Renal cortical epithelial cell (primary cell): ENCODE measurements around the gene PRRG1. TPM values are rescaled to one million over a fixed set of nuclear protein-coding genes. Genes with fewer than 3 reads are reported as not detected.
A peak's percentile ranks its signal among the peaks of the same experiment; 100 is the strongest.
"Not testable (repeated sequence)": the region's sequence is repeated elsewhere in the genome, so short reads cannot be mapped to it uniquely, and the experiment has no call there.

ENCODE experiments used
- DNase-seq: peaks from one replicate; pipeline ENCODE4 v3.0.0-alpha.2; 2011; ENCODE audit warnings: low read depth
- total RNA-seq: library from RNA; depleted of rRNA; stranded (reverse); fragments of >200 nt; gene quantifications from 2 replicates; pipeline ENCODE4 v1.2.3, GENCODE V29; 2014

The PRRG1 gene
- total RNA-seq, 1 donor from 2014 or later: 83.3 TPM

- DNase-seq: peak; percentile 42
Measured at GRCh38 chrX:37378404-37378803, 29.2 kb downstream of the PRRG1 start.

DNA sequence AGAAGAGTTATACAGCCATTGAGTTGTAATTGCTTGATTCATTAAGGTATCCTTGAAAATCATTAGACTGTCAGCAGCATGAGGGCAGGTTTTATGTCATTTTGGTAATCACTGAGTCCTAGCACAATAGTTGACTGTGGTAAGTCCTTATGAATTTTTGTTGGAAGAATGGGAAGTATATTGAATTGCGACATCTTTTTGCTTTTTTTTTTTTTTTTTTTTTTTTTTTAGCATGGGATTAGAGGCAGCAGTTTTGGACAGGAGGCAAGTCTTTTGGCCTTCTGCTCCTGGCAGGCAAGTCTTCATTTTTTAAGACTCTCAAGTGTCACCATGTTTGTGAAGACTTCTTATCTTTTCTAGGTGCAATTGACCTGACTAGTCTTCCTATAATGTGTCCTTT, 29.7 kb downstream of the PRRG1 start:
- DNase-seq: no peak

DNA sequence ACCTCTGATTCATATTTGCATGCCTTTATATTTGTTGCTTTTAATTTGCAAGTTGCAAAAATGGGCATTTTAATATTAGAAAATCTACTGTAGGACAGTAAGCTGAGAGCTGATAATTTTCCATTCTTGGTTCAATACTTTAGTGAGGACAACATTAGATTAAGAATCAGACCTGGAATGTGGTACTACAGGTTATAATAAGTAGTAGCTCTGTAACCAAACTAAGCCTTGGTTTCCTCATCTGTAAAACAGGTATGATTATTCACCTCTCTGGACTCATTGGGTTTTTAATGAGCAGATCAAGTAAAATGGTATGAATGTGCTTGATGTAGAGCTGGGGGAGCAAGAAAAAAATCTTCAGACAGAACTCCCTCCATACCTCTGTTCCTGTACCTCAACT, 31.1 kb downstream of the PRRG1 start:
- no peak for DNase-seq

- DNase-seq: peak; percentile 89
Measured at GRCh38 chrX:37380924-37381323, 31.8 kb downstream of the PRRG1 start.

GRCh38 chrX:37383313-37383712, 34.1 kb downstream of the PRRG1 start:
- DNase-seq: peak; percentile 17

DNA sequence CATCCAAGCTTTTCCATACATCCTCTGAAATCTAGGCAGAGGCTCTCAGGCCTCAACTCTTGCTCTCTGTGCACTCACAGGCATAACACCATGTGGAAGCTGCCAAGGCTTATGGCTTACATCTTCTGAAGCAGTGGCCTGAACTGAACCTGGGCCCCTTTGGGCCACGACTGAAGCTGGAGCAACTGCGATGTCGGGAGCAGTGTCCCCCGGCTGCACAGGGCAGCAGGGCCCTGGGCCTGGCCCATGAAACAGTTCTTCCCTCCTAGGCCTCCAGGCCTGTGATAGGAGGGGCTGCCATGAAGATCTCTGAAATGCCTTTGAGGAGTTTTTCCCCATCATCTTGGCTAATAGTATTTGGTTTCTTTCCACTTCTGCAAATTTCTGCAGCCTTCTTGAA, 39.2 kb downstream of the PRRG1 start:
- no peak for DNase-seq

DNA sequence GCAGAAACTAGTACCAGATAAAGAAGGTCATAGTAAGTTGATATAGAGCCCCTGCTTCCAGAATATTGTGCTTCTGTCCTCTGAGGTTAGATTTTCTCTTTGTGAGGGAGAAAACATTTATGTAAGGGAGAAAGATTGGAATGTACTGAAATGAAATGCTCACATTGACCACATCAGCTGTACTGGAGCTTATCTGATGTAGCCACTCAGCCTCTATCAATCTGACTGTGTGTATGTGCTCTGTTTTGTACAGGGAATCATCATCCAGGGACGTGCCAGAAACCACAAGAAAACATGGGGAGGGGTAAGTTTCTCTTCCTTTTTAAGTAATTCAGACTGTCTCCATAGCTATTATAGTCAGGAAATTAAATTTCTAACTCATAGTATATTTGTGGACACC, 56.8 kb downstream of the PRRG1 start:
- peak; percentile 38 for DNase-seq

DNA sequence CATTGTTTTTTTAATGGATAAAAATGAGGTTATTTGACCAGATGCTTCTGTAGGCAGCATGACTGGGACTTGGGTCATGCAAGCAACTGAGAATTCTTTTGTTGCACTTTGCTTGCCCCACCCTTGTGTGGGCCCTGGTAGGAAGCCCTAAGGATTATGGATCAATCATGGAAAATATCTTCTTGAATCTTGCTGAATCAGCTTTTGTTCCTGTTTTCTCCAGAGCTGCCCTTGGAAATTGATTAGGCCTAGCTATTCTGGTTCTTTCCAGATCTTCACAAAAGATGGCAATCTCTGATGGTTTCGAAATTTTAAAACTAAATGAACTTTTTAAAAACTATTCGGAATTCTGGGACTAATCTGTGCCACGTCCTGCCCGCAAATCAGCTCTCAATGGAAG, 58.6 kb downstream of the PRRG1 start:
- DNase-seq: no peak

GRCh38 chrX:37409278-37409677, 60.1 kb downstream of the PRRG1 start:
- no peak for DNase-seq

DNA sequence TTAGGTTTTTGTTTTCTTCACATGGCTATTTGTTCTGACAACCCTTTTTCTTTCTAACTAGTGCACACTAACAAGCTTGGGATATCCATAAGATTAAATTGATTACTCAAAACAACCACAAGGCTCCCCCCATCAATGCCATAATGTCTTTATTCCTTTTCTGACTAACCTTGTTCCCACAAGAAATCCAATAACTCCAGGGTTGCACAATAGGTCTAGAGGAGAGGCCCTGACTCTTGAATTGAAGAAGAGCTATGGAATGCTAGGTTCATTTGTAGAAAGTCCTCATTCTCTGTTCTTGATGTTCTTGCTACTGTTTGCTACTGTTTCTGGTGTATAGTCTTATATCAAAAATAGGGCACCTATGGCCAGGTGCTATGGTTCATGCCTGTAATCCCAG, 71.0 kb downstream of the PRRG1 start:
- DNase-seq: peak; percentile 44

DNA sequence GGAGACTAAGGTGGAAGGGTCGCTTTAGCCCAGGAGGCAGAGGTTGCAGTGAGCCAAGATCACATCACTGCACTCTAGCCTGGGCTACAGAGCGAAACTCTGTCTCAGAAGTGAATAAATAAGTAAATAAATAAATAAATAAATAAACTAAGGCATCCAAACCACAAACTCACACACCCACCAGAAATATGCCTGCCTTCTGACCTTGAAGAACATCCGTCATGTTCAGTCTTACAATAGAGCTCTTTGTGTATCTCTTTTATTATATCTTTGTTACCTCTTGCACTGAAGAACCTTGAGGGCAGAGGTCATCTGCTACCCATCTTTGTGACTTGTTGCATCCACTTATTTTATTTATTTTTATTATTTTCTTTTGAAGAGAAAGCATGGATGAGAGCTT, 71.6 kb downstream of the PRRG1 start:
- DNase-seq: no peak

- peak; percentile 24 for DNase-seq
Measured at GRCh38 chrX:37424000-37424429, 74.9 kb downstream of the PRRG1 start.

DNA sequence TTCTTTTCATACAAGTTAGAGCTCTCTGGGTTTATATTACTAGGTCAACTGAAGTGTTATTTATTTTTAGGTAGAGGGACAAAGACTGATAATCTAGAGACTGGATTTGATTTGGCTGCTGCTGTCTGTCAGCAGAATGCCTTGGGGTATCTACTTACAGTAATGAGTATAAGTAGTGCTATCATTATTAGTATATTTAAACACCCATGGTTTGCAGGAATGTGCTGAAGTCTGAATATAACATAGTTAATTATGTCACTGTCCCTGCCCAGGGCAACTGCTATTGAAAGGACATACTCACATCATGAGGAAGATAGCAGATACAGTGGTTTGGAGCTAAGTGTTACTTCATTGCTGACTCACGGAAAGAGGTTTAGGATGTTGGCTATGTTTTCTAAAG, 76.2 kb downstream of the PRRG1 start:
- DNase-seq: no peak

DNA sequence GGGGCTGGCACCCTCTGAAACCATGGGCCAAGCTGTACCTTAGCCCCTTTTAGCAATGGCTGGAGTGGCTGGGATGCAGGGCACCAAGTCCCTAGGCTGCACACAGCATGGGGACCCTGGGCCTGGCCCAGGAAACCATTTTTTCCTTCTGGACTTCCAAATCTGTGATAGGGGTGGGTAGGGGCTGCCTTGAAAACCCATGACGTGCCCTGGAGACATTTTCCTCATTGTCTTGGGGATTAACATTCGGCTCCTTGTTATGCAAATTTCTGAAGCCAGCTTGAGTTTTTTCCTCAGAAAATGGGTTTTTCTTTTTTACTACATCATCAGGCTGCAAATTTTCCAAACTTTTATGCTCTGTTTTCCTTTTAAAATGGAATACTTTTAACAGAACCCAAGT, 79.8 kb downstream of the PRRG1 start:
- DNase-seq: not testable (repeated sequence)

DNA sequence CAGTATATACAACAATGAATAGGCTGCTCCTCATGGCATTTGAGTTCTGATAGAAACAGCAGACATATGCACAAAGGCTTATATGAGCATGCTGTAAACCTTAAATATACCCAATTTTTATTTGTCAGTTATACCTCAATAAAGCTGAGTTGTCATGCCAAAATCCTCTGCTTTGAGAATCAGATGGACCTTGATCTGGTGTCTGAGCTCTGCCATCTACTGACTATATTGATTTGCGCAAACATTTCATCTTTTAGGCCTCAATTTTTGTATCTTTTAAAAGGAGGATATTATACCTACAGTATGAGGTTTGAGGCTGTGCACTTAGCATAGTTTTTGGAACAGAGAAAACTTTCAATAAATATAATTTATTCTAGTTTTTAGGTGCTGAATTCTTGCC, 85.2 kb downstream of the PRRG1 start:
- DNase-seq: no peak

- DNase-seq: no peak
Measured at GRCh38 chrX:37437160-37437559, 88.0 kb downstream of the PRRG1 start.

DNA sequence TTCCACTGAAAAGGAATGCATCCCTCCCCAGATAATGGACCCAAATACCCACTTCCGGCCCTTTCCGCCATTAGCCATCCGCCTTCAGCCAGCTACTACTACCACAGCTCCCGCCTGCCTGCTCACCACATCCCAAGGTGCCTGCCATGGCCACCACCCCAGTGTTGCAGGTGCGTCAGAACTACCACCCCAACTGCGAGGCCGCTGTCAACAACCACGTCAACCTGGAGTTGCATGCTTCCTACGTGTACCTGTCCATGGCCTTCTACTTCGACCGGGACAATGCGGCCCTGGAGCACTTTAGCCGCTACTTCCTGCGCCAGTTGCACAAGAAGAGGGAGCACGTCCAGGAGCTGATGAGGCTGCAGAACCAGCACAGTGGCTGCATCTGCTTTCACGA, 92.2 kb downstream of the PRRG1 start:
- no peak for DNase-seq

- no peak for DNase-seq
Measured at GRCh38 chrX:37445182-37445581, 96.0 kb downstream of the PRRG1 start.

- DNase-seq: peak; percentile 1
Measured at GRCh38 chrX:37453821-37454220, 104.7 kb downstream of the PRRG1 start.

GRCh38 chrX:37454537-37455285, 105.5 kb downstream of the PRRG1 start:
- DNase-seq: peak; percentile 62

DNA sequence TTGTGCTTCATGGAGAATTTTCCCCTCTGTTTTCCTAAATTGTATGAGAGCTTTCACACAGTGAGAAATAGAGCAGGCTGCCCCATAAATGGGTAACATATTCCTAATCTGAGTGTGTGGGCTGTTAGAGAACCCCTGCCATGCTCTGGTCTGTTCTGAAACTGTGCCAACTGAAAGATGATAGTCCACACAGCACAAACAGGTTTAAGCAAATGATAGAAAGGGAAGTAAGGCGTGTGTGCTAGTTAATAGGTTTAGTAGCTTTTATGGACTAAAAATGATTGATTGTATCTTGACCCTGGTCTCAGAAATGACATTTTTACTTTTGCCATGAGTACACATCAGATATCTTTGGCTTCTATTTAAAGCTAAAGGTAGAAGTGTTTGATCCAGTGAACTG, 106.2 kb downstream of the PRRG1 start:
- DNase-seq: peak; percentile 7

GRCh38 chrX:37460285-37460684, 111.1 kb downstream of the PRRG1 start:
- DNase-seq: peak; percentile 41

DNA sequence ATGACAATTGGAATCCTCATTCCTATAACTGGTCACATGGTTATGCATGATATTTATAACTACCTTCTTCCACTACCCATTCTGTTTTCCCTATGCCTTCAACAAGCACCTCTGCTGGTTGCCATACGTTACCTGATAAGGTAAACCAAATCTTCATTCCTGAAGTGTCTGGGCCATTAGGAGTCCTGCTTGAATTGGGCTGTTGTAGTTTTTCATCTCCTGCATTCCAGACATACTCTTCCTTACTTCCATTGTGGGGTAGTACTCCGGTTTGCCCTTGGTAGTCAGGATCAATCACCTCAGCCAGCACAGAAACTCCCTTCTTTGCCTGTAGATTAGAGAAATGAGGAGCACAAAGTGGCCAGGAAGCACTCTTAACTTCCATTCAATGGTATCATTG, 113.2 kb downstream of the PRRG1 start:
- DNase-seq: no peak

DNA sequence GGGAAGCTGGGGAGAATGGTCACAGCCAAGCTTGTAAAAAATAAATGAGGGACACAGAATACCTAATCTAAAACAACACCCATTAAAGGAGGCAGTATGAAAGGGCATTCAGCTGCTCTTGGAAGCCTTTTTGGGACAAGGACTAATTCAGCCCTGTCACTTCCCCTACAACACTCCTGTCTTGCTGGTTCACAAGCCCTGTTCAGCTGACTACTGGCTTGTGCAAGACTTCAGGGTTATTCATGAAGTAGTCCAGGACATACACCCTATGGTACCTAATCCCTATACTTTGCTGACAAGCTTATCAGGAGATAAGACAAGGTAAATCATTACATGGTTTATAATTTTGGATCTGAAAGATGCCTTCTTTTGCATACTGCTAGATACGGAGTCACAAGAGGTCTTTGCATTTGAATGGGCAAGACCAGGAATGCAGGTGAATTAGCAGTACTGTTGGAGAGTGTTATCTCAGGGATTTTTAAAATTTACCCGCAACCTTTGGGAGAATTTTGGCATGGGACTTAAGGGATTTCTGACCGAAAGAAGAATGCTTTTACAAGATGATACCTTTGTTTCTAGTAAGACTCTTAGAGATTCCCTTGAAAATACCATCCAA, 119.1 kb downstream of the PRRG1 start:
- DNase-seq: no peak
